Smooth muscle cell (in vitro differentiated cells): Measurements from ENCODE around the gene CREG2. TPM values are rescaled to one million over a fixed set of nuclear protein-coding genes. Genes with fewer than 3 reads are reported as not detected.

Experiments used
- DNase-seq: peaks from one replicate; lab custom pipeline; 2025; ENCODE audit not compliant: unreplicated experiment; lab: John Stamatoyannopoulos, UW
- H2AFZ ChIP-seq: fragments of 200-600 bp; sonication (generic); 2 replicates; pipeline ENCODE4 v1.6.0; 2016; ENCODE audit warnings: antibody characterized with exemption, low read depth, mild to moderate bottlenecking
- H3F3A ChIP-seq: fragments of 200-600 bp; sonication (generic); 2 replicates; pipeline ENCODE4 v1.6.0; 2017; ENCODE audit warnings: antibody characterized with exemption, low read depth
- H3K27ac ChIP-seq: fragments of 200-600 bp; sonication (generic); 2 replicates; pipeline ENCODE4 v1.5.1; 2016; ENCODE audit warnings: low read depth, mild to moderate bottlenecking
- H3K27me3 ChIP-seq: fragments of 200-600 bp; sonication (generic); 2 replicates; pipeline ENCODE4 v1.6.1; 2016; ENCODE audit warnings: low read depth, mild to moderate bottlenecking
- H3K36me3 ChIP-seq: fragments of 200-600 bp; sonication (generic); 2 replicates; pipeline ENCODE4 v1.5.1; 2016; ENCODE audit warnings: low read depth
- H3K4me1 ChIP-seq: fragments of 200-600 bp; sonication (generic); 2 replicates; pipeline ENCODE4 v1.5.1; 2016; ENCODE audit warnings: low read depth
- H3K4me2 ChIP-seq: fragments of 200-600 bp; sonication (generic); 2 replicates; pipeline ENCODE4 v1.6.0; 2016; ENCODE audit warnings: mild to moderate bottlenecking
- H3K4me3 ChIP-seq: fragments of 200-600 bp; sonication (generic); 2 replicates; pipeline ENCODE4 v1.5.1; 2016; ENCODE audit warnings: mild to moderate bottlenecking
- H3K79me2 ChIP-seq: fragments of 200-600 bp; sonication (generic); 2 replicates; pipeline ENCODE4 v1.6.0; 2016; ENCODE audit warnings: low read depth, mild to moderate bottlenecking
- H3K9ac ChIP-seq: fragments of 200-600 bp; sonication (generic); 2 replicates; pipeline ENCODE4 v1.6.0; 2016; ENCODE audit warnings: low read depth
- H3K9me3 ChIP-seq: fragments of 200-600 bp; sonication (generic); replicated peaks from 2 replicates; pipeline ENCODE4 v1.5.1; 2016; ENCODE audit warnings: low read depth
- H4K20me1 ChIP-seq: fragments of 200-600 bp; sonication (generic); 2 replicates; pipeline ENCODE4 v1.6.0; 2016; ENCODE audit warnings: low read depth
- WGBS: methylation state at CpG from one replicate; pipeline ENCODE4 v1.1.7; 2016; ENCODE audit warnings: low lambda C conversion rate; 5-methylcytosine and 5-hydroxymethylcytosine counted together
- polyA plus RNA-seq: library from polyadenylated mRNA; unstranded; fragments of >200 nt; fragmentation: Nextera tagmentation; extraction: Ambion mirVana; gene quantifications from 2 replicates; pipeline ENCODE4 v1.2.1, GENCODE V29; 2016
- total RNA-seq: library from RNA; depleted of rRNA; stranded (reverse); fragments of >200 nt; gene quantifications from 2 replicates; pipeline ENCODE4 v1.2.3, GENCODE V29; 2014
- TF ChIP-seq, protein P1 (sequence below): fragments of 200-600 bp; sonication (generic); IDR thresholded peaks from 2 replicates; pipeline ENCODE4 v1.5.1; 2017; ENCODE audit warnings: borderline replicate concordance, mild to moderate bottlenecking, antibody characterized with exemption; ENCODE audit not compliant: insufficient read depth, poor library complexity, severe bottlenecking

CREG2 gene
- total and polyA plus RNA-seq, 2 experiments from 2014 or later, result 0.62 to 1.2 TPM

DNA sequence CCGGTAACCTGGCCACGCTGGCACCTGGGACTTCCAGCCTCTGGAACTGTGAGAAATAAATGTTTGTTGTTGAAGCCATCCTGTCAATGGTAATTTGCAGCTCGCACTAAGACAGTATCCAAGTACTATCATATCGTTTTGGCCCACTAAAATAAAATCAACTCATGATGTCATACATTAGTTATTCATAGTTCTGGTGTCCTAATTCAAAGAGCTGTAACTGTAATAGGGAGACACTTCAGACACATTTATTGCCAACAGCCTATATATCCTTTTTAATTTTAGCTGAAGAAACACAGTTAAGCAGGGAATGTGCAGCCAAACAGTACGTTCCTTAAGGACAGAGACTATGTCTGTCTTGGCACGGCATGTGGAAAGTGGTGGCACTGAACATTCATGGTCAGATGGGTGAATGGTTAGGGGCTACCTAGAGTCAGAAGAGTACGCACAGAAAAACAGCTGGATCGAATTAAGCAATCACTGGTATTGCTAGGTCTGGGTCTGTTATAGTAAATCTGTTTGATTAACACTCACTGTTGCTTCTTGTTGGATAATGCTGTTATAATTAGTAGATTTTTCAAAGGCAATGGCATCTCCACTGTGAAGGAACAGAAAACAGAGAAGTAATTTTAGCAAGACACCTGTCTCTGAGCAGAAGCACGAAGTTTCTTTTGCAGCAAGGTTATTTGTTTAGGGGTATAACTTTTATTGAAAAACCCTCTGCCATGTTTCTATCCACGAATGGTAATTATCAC is 41.3 kb upstream of the CREG2 start:
- Histone ChIP-seq H3K27ac (no peak overlapping the region), H4K20me1 (no peaks in the 10 kb centered on the region), H3K4me3 (no peak overlapping the region), H3K4me2 (no peak overlapping the region), H3K79me2 (no peaks in the 10 kb centered on the region), H3K4me1 (no peaks in the 10 kb centered on the region), H3K36me3 (no peaks in the 10 kb centered on the region), H3K27me3 (no peaks in the 10 kb centered on the region), H3K9me3 (no peaks in the 10 kb centered on the region), H3F3A (no peaks in the 10 kb centered on the region), H2AFZ (no peak overlapping the region), H3K9ac (no peak overlapping the region)
- WGBS, result 86% methylated on average over 10 of the region's 10 CpGs
- TF ChIP-seq, protein P1, sequence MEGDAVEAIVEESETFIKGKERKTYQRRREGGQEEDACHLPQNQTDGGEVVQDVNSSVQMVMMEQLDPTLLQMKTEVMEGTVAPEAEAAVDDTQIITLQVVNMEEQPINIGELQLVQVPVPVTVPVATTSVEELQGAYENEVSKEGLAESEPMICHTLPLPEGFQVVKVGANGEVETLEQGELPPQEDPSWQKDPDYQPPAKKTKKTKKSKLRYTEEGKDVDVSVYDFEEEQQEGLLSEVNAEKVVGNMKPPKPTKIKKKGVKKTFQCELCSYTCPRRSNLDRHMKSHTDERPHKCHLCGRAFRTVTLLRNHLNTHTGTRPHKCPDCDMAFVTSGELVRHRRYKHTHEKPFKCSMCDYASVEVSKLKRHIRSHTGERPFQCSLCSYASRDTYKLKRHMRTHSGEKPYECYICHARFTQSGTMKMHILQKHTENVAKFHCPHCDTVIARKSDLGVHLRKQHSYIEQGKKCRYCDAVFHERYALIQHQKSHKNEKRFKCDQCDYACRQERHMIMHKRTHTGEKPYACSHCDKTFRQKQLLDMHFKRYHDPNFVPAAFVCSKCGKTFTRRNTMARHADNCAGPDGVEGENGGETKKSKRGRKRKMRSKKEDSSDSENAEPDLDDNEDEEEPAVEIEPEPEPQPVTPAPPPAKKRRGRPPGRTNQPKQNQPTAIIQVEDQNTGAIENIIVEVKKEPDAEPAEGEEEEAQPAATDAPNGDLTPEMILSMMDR, result no peak
- DNase-seq, result no peak

DNA sequence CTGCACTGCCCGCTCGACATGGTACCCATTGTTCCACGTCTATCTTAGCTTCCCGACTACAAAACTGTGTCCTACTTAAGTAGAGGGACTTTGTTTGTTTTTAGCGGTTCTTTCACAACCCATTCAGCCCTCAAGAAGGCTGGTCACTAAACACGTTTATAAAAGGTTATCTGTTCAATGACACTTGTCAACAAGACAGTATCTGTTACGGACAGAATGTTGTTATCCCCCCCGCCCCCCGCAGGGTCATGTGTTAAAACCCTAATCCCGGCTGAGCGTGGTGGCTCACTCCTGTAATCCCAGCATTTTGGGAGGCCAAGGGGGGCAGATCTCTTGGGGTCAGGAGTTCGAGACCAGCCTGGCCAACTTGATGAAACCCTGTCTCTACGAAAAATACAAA is 40.4 kb upstream of the CREG2 start:
- DNase-seq, result no peak
- no peaks in the 10 kb centered on the region for H3F3A ChIP-seq
- H3K27ac ChIP-seq, result no peak overlapping the region
- 87% methylated on average over 13 of the region's 13 CpGs for WGBS
- H3K9ac ChIP-seq, result no peak overlapping the region
- no peak overlapping the region for H2AFZ ChIP-seq
- no peaks in the 10 kb centered on the region for H3K9me3 ChIP-seq
- no peaks in the 10 kb centered on the region for H3K36me3 ChIP-seq
- no peaks in the 10 kb centered on the region for H3K4me1 ChIP-seq
- H3K4me3 ChIP-seq, result no peak overlapping the region
- H3K27me3 ChIP-seq, result no peaks in the 10 kb centered on the region
- no peak overlapping the region for H3K4me2 ChIP-seq
- no peaks in the 10 kb centered on the region for H4K20me1 ChIP-seq
- TF ChIP-seq, protein P1, result no peak
- H3K79me2 ChIP-seq, result no peaks in the 10 kb centered on the region

DNA sequence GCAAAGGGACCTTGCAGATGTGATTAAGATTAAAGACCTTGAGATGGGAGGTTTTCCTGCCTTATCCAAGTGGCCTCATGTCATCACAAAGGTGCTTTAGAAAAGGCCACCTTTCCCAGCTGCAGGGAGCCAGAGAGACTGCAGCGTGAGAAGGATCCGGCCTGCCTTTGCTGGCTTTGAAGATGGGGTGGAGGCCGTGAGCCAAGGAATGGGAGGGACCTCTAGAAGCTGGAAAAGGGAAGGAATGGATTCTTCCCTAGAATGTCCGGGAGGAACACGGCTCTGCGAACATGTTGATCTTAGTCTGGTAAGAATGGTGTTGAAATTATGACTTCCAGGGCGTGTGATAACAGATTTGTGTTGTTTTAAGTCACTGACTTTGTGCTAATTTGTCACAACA is 39.9 kb upstream of the CREG2 start:
- no peaks in the 10 kb centered on the region for H3K27me3 ChIP-seq
- 89% methylated on average over 7 of the region's 7 CpGs for WGBS
- DNase-seq, result no peak
- no peaks in the 10 kb centered on the region for H3K4me1 ChIP-seq
- H3K4me2 ChIP-seq, result no peak overlapping the region
- no peaks in the 10 kb centered on the region for H3K79me2 ChIP-seq
- H3K9ac ChIP-seq, result no peak overlapping the region
- H3F3A ChIP-seq, result no peaks in the 10 kb centered on the region
- no peak overlapping the region for H3K27ac ChIP-seq
- no peak overlapping the region for H2AFZ ChIP-seq
- H3K36me3 ChIP-seq, result no peaks in the 10 kb centered on the region
- H3K4me3 ChIP-seq, result no peak overlapping the region
- no peaks in the 10 kb centered on the region for H3K9me3 ChIP-seq
- TF ChIP-seq, protein P1, result no peak
- H4K20me1 ChIP-seq, result no peaks in the 10 kb centered on the region

DNA sequence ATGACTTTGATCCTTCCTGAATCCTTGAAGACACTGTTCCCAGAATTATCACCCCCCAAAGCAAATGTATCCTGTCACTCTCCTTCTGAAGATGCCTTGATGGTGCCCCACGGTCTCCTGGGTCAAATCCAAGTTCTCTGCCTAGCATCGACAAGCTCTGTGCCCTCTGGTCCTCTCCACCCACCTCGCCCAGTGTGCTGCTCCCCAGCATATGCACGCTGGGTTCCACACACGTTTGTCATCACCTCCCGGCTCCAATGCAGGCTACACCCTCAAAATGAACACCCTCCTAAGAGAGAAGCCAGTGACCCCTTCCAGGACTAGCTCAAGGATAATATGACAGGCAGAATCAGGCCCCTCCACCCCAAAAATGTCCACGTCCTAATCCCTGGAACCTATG is 39.5 kb upstream of the CREG2 start:
- no peaks in the 10 kb centered on the region for H3K27me3 ChIP-seq
- H3K4me1 ChIP-seq, result no peaks in the 10 kb centered on the region
- H3K9me3 ChIP-seq, result no peaks in the 10 kb centered on the region
- H3K4me3 ChIP-seq, result no peak overlapping the region
- no peaks in the 10 kb centered on the region for H4K20me1 ChIP-seq
- H3K4me2 ChIP-seq, result no peak overlapping the region
- H3K79me2 ChIP-seq, result no peaks in the 10 kb centered on the region
- TF ChIP-seq, protein P1, result no peak
- no peaks in the 10 kb centered on the region for H3F3A ChIP-seq
- H3K27ac ChIP-seq, result no peak overlapping the region
- H3K36me3 ChIP-seq, result no peaks in the 10 kb centered on the region
- H3K9ac ChIP-seq, result no peak overlapping the region
- DNase-seq, result no peak
- H2AFZ ChIP-seq, result no peak overlapping the region
- 94% methylated on average over 7 of the region's 7 CpGs for WGBS
